Stomach (tissue), 4 donors: ENCODE measurements around the gene VPS52.

Experiments used
- CTCF ChIP-seq, 7 experiments: fragments of 450-650 bp in 4 of 7; fragments of 200-600 bp in 3 of 7; sonication (generic) in 3 of 7; IDR thresholded peaks; one replicate each; pipeline ENCODE4 v1.5.1; 2016 to 2019; ENCODE audit warnings: antibody characterized with exemption in 7 of 7, control low read depth in 2 of 7, mild to moderate bottlenecking in 1 of 7
- POLR2A ChIP-seq, 4 donors: fragments of 450-650 bp; IDR thresholded peaks; one replicate each; pipeline ENCODE4 v1.6.1; 2016; ENCODE audit warnings: antibody characterized with exemption in 4 of 4, control low read depth in 2 of 4, mild to moderate bottlenecking in 1 of 4, moderate library complexity in 1 of 4
- POLR2AphosphoS5 ChIP-seq, 3 donors: sonication (generic); formaldehyde crosslinking; IDR thresholded peaks; one replicate each; pipeline ENCODE4 v1.6.1; 2016; ENCODE audit warnings: antibody characterized with exemption in 3 of 3

GRCh38 chr6:33248643-33248931 is 23.1 kb downstream of the VPS52 start:
- TF ChIP-seq POLR2A (IDR thresholded peaks at IDR 0.05) = no peak
- peak in 1 of 7 experiments; percentile 51 for TF ChIP-seq CTCF (IDR thresholded peaks at IDR 0.05)
- no peak for TF ChIP-seq POLR2AphosphoS5 (IDR thresholded peaks at IDR 0.05)
